Measurements from ENCODE around the gene IP6K1. TPM values are rescaled to one million over a fixed set of nuclear protein-coding genes. Genes with fewer than 3 reads are reported as not detected.

IP6K1 gene
- total RNA-seq, 1 donor from 2014 or later = 39.5 TPM

DNA sequence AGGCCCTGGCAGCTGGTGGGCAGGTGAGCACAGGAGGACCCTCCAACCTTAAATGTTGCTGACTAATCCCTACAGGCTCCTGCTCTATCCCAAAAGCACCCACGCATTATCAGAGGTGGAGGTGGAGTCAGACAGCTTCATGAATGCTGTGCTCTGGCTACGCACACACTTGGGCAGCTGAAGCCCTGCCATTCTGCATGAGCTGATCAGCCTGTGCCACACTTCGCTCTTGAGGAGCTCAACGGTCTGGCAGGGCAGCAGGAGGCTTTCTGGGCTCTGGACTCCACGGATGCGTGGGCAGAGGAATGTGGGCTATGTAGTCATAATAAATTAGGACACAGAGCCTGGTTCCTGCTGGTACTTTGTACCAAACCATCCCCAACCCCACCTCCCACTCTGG, 103.2 kb downstream of the IP6K1 start:
- H3K27me3 ChIP-seq = no peaks in the 10 kb centered on the region
- no peak overlapping the region for H3K4me3 ChIP-seq
- H3K4me1 ChIP-seq = no peaks in the 10 kb centered on the region
- ATAC-seq (no peak), DNase-seq (no peak)
- intact Hi-C loops (cut with DNase I) = no loop called here
- H3K27ac ChIP-seq = no peak overlapping the region
- TF ChIP-seq, protein P1, sequence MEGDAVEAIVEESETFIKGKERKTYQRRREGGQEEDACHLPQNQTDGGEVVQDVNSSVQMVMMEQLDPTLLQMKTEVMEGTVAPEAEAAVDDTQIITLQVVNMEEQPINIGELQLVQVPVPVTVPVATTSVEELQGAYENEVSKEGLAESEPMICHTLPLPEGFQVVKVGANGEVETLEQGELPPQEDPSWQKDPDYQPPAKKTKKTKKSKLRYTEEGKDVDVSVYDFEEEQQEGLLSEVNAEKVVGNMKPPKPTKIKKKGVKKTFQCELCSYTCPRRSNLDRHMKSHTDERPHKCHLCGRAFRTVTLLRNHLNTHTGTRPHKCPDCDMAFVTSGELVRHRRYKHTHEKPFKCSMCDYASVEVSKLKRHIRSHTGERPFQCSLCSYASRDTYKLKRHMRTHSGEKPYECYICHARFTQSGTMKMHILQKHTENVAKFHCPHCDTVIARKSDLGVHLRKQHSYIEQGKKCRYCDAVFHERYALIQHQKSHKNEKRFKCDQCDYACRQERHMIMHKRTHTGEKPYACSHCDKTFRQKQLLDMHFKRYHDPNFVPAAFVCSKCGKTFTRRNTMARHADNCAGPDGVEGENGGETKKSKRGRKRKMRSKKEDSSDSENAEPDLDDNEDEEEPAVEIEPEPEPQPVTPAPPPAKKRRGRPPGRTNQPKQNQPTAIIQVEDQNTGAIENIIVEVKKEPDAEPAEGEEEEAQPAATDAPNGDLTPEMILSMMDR (IDR thresholded peaks at IDR 0.05) = no peak
- peaks cover 57% of the 10 kb centered on the region for H3K36me3 ChIP-seq
- no peaks in the 10 kb centered on the region for H3K9me3 ChIP-seq

DNA sequence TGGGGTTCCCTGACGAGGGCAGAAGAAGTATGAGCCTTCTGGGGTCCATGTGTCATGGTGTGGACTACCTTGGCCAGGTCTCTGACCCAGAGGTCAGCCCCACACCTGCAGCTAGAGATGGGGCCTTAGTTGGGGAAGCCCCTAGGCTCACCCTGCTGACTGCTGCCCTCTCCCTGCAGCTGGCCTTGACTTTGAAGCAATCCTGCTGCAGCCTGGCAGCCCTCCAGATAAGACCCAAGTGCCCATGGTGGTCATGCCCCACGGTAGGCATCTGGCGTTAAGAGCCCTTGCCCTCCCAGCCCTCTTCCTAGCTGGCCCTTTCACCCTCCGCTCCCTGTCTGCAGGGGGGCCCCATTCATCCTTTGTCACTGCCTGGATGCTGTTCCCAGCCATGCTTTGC, 104.8 kb downstream of the IP6K1 start:
- peaks cover 73% of the 10 kb centered on the region for H3K36me3 ChIP-seq
- H3K27me3 ChIP-seq = no peaks in the 10 kb centered on the region
- TF ChIP-seq, protein P1 (IDR thresholded peaks at IDR 0.05) = no peak
- no peaks in the 10 kb centered on the region for H3K4me1 ChIP-seq
- ATAC-seq (no peak), DNase-seq (no peak)
- no peaks in the 10 kb centered on the region for H3K9me3 ChIP-seq
- no peak overlapping the region for H3K27ac ChIP-seq
- intact Hi-C loops (cut with DNase I) = no loop called here
- H3K4me3 ChIP-seq = no peak overlapping the region

DNA sequence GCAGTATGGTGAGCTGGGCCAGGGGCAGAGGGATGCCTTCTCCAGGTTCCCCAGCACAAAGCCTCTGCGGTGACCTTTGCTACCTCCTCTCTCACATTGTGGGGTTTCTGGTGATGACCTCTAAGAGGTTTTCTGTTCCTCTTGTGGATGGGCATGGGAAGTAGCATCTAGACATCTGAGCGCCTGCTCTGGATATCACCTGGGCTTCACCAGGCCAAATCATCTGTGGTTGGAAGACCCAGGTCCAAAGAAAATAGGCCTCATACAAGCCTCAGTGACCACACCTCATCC, 105.2 kb downstream of the IP6K1 start:
- peaks cover 77% of the 10 kb centered on the region for H3K36me3 ChIP-seq
- no peaks in the 10 kb centered on the region for H3K9me3 ChIP-seq
- ATAC-seq (no peak), DNase-seq (no peak)
- intact Hi-C loops (cut with DNase I) = no loop called here
- H3K27ac ChIP-seq = no peak overlapping the region
- no peaks in the 10 kb centered on the region for H3K27me3 ChIP-seq
- H3K4me1 ChIP-seq = no peaks in the 10 kb centered on the region
- H3K4me3 ChIP-seq = no peak overlapping the region
- TF ChIP-seq, protein P1 (IDR thresholded peaks at IDR 0.05) = no peak

DNA sequence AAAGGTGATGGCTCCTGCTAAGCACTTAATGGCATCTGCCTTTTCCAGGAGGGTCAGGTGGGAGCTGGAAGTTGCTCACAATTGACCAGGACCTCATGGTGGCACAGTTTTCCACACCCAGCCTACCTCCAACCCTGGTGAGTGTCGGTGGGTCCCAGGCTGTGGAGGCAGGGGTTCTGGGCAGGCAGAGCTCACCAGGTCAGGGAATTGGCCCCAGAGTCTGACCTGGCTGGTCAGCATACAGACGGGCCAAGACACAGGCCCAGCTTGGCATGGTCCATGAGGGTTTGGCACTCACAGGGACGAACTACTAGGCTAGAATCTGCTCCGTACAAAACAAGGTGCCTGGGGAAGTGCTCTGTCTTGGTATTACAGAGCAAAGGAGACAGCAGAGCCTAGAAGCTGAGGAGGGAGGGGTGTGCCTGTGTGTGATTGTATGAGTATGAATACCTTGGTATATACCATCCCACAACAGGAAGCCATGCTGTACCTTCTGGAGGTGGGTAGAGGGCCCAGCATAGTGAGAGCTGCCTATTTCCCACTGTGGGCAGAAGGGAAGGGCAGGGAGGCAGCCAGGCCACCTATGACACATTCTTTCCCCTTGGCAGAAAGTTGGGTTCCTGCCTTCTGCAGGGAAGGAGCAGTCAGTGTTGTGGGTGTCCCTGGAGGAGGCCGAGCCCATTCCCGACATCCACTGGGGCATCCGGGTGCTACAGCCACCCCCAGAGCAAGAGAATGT, 105.7 kb downstream of the IP6K1 start:
- intact Hi-C loops (cut with DNase I) = no loop called here
- Histone ChIP-seq H3K4me1 (no peaks in the 10 kb centered on the region), H3K4me3 (no peak overlapping the region), H3K27me3 (no peaks in the 10 kb centered on the region), H3K9me3 (no peaks in the 10 kb centered on the region), H3K36me3 (peaks cover 79% of the 10 kb centered on the region), H3K27ac (no peak overlapping the region)
- ATAC-seq (no peak), DNase-seq (no peak)
- TF ChIP-seq, protein P1 (IDR thresholded peaks at IDR 0.05) = no peak

DNA sequence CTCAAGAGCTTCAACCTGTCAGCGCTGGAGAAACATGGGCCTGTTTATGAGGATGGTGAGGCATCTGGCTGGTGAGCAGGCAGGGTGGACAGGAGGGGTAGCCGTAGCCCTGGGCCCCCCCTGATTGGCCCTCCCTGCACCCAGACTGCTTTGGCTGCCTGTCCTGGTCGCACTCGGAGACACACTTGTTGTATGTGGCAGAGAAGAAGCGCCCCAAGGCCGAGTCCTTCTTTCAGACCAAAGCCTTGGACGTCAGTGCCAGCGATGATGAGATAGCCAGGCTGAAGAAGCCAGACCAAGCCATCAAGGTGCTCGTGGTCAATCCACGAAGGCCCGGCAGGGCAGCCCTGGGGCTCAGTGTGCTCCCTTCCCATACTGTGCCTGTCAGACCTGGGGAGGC, 110.4 kb downstream of the IP6K1 start:
- intact Hi-C loops (cut with DNase I) = no loop called here
- DNase-seq (no peak), ATAC-seq (no peak)
- Histone ChIP-seq H3K36me3 (peaks cover 50% of the 10 kb centered on the region), H3K27ac (no peak overlapping the region), H3K4me1 (peaks cover 12% of the 10 kb centered on the region), H3K9me3 (no peaks in the 10 kb centered on the region), H3K4me3 (no peak overlapping the region), H3K27me3 (no peaks in the 10 kb centered on the region)
- TF ChIP-seq, protein P1 (IDR thresholded peaks at IDR 0.05) = no peak

Data from upper lobe of right lung (tissue), 1 donor.